NCI-H1092 treated with DMSO at 0.1 percent for 48 hours (cell line): ENCODE measurements around the gene TMPRSS15.

ENCODE experiments used
- DNase-seq: peaks from one replicate; lab custom pipeline; 2025; lab: John Stamatoyannopoulos, UW

The TMPRSS15 gene

GRCh38 chr21:18349468-18349867, 54.1 kb downstream of the TMPRSS15 start:
- no peak for DNase-seq

GRCh38 chr21:18340387-18340942, 63.1 kb downstream of the TMPRSS15 start:
- no peak for DNase-seq

GRCh38 chr21:18335651-18336236, 67.8 kb downstream of the TMPRSS15 start:
- DNase-seq, result no peak

- no peak for DNase-seq
Measured at GRCh38 chr21:18334066-18334465, 69.5 kb downstream of the TMPRSS15 start.

GRCh38 chr21:18318156-18318555, 85.4 kb downstream of the TMPRSS15 start:
- no peak for DNase-seq

- DNase-seq, result no peak
Measured at GRCh38 chr21:18298228-18298627, 105.4 kb downstream of the TMPRSS15 start.

- DNase-seq, result no peak
Measured at GRCh38 chr21:18294100-18294499, 109.5 kb downstream of the TMPRSS15 start.

- DNase-seq, result no peak
Measured at GRCh38 chr21:18289876-18290275, 113.7 kb downstream of the TMPRSS15 start.

GRCh38 chr21:18285379-18285778, 118.2 kb downstream of the TMPRSS15 start:
- DNase-seq, result no peak

- DNase-seq, result peak; percentile 32
Measured at GRCh38 chr21:18275781-18276180, 127.8 kb downstream of the TMPRSS15 start.

- peak; percentile 7 for DNase-seq
Measured at GRCh38 chr21:18274370-18274769, 129.2 kb downstream of the TMPRSS15 start.

- no peak for DNase-seq
Measured at GRCh38 chr21:18273400-18273799, 130.2 kb downstream of the TMPRSS15 start.

GRCh38 chr21:18269856-18270255, 133.7 kb downstream of the TMPRSS15 start:
- DNase-seq, result no peak

- DNase-seq, result no peak
Measured at GRCh38 chr21:18268906-18269305, 134.7 kb downstream of the TMPRSS15 start.

- DNase-seq, result no peak
Measured at GRCh38 chr21:18267496-18267895, 136.1 kb downstream of the TMPRSS15 start.

- DNase-seq, result no peak
Measured at GRCh38 chr21:18265944-18266343, 137.6 kb downstream of the TMPRSS15 start.

- DNase-seq, result no peak
Measured at GRCh38 chr21:18253799-18254198, 149.8 kb downstream of the TMPRSS15 start.

GRCh38 chr21:18253221-18253620, 150.4 kb downstream of the TMPRSS15 start:
- no peak for DNase-seq

GRCh38 chr21:18252680-18253079, 150.9 kb downstream of the TMPRSS15 start:
- DNase-seq, result no peak

- DNase-seq, result no peak
Measured at GRCh38 chr21:18252256-18252655, 151.3 kb downstream of the TMPRSS15 start.

- peak; percentile 29 for DNase-seq
Measured at GRCh38 chr21:18251065-18251464, 152.5 kb downstream of the TMPRSS15 start.

- DNase-seq, result peak; percentile 39
Measured at GRCh38 chr21:18249672-18250071, 153.9 kb downstream of the TMPRSS15 start.

GRCh38 chr21:18248171-18248570, 155.4 kb downstream of the TMPRSS15 start:
- DNase-seq, result no peak

- DNase-seq, result peak; percentile 58
Measured at GRCh38 chr21:18245464-18245967, 158.1 kb downstream of the TMPRSS15 start.
